ENCODE measurements around the gene ULK2.

The ULK2 gene

GRCh38 chr17:19747159-19747719 is 120.5 kb downstream of the ULK2 start:
- DNase-seq (ENCODE audit: low spot score) = no peak

- no peak for DNase-seq (ENCODE audit: low spot score)
Observed at GRCh38 chr17:19746517-19746916, 121.2 kb downstream of the ULK2 start.

- DNase-seq (ENCODE audit: low spot score) = peak; percentile 82
Observed at GRCh38 chr17:19744922-19745757, 122.6 kb downstream of the ULK2 start.

- DNase-seq (ENCODE audit: low spot score) = no peak
Observed at GRCh38 chr17:19744492-19744891, 123.2 kb downstream of the ULK2 start.

GRCh38 chr17:19743101-19744100 is 124.3 kb downstream of the ULK2 start:
- no peak for DNase-seq (ENCODE audit: low spot score)

- DNase-seq (ENCODE audit: low spot score) = no peak
Observed at GRCh38 chr17:19742495-19742894, 125.2 kb downstream of the ULK2 start.

GRCh38 chr17:19741832-19742457 is 125.8 kb downstream of the ULK2 start:
- DNase-seq (ENCODE audit: low spot score) = no peak

- no peak for DNase-seq (ENCODE audit: low spot score)
Observed at GRCh38 chr17:19740933-19741332, 126.8 kb downstream of the ULK2 start.

GRCh38 chr17:19739241-19740201 is 128.2 kb downstream of the ULK2 start:
- DNase-seq (ENCODE audit: low spot score) = no peak

GRCh38 chr17:19738757-19739156 is 129.0 kb downstream of the ULK2 start:
- DNase-seq (ENCODE audit: low spot score) = no peak

GRCh38 chr17:19738073-19738449 is 129.7 kb downstream of the ULK2 start:
- no peak for DNase-seq (ENCODE audit: low spot score)

- no peak for DNase-seq (ENCODE audit: low spot score)
Observed at GRCh38 chr17:19737305-19738072, 130.2 kb downstream of the ULK2 start.

- no peak for DNase-seq (ENCODE audit: low spot score)
Observed at GRCh38 chr17:19736071-19736470, 131.7 kb downstream of the ULK2 start.

GRCh38 chr17:19733953-19734526 is 133.7 kb downstream of the ULK2 start:
- DNase-seq (ENCODE audit: low spot score) = no peak

- DNase-seq (ENCODE audit: low spot score) = no peak
Observed at GRCh38 chr17:19731626-19732025, 136.1 kb downstream of the ULK2 start.

GRCh38 chr17:19730843-19731242 is 136.9 kb downstream of the ULK2 start:
- no peak for DNase-seq (ENCODE audit: low spot score)

GRCh38 chr17:19729900-19730299 is 137.8 kb downstream of the ULK2 start:
- no peak for DNase-seq (ENCODE audit: low spot score)

GRCh38 chr17:19728084-19728495 is 139.6 kb downstream of the ULK2 start:
- DNase-seq (ENCODE audit: low spot score) = no peak

- DNase-seq (ENCODE audit: low spot score) = no peak
Observed at GRCh38 chr17:19727501-19728078, 140.1 kb downstream of the ULK2 start.

Measured in CD4-positive, alpha-beta T cell treated with Interleukin-2 at 100 ng/mL for 4 hours (primary cell).